HepG2 (cell line): ENCODE results near the gene BAHCC1. TPM values are rescaled to one million over a fixed set of nuclear protein-coding genes. Genes with fewer than 3 reads are reported as not detected.

ENCODE experiments used
- ATAC-seq: fragments of 200-7000 bp; cut with Tn5 transposase; 3 replicates; pipeline ENCODE4 v1.9.1; 2020; ENCODE audit warnings: mild to moderate bottlenecking, moderate library complexity
- BruUV-seq: library from RNA; stranded (reverse); fragments of 400-500 nt; replicated peaks from 2 replicates; lab custom pipeline; 2021; lab: Mats Ljungman, UMichigan
- CTCF ChIA-PET: fragments of 300-600 bp; formaldehyde crosslinking; extraction: SDS; loops from one replicate; lab custom pipeline; 2021; ENCODE audit warnings: low total read pairs, inconsistent platforms, low intra/inter-chr PET ratio; lab: Yijun Ruan, JAX
- POLR2A ChIA-PET: fragments of 350-600 bp; sonication (Branson Sonifier 250); formaldehyde crosslinking; loops from one replicate; lab custom pipeline; 2020; ENCODE audit warnings: antibody characterized with exemption, inconsistent platforms; lab: Yijun Ruan, JAX
- DNase-seq: peaks from one replicate; pipeline ENCODE4 v3.0.0-alpha.2; 2015; ENCODE audit warnings: low spot score
- FAIRE-seq: peaks from 3 replicates; lab custom pipeline; 2011; peaks lifted over from hg19 to GRCh38; lab: Jason Lieb, UNC
- H2AFZ ChIP-seq: one replicate; pipeline ENCODE4 v1.6.1; 2011; ENCODE audit warnings: low read length, inconsistent platforms
- H3K27ac ChIP-seq: fragments of 300-600 bp; 3 replicates; pipeline ENCODE4 v1.8.0; 2011; ENCODE audit warnings: mixed run types, mild to moderate bottlenecking, mixed read lengths, low read length, inconsistent platforms; ENCODE audit not compliant: insufficient read depth; ENCODE audit errors: extremely low read length
- H3K27me3 ChIP-seq, 2 experiments: fragments of 200-600 bp in 1 of 2; 2 replicates in 1 of 2; 3 replicates in 1 of 2; pipeline versions ENCODE4 v1.6.0 to v1.8.0; 2011; ENCODE audit warnings: low read length in 2 of 2, mild to moderate bottlenecking in 2 of 2, moderate library complexity in 2 of 2, inconsistent platforms in 1 of 2; ENCODE audit not compliant: insufficient read depth in 2 of 2, control insufficient read depth in 1 of 2
- H3K36me3 ChIP-seq, 2 experiments: fragments of 200-600 bp in 1 of 2; replicated peaks in 1 of 2; 2 replicates in 1 of 2; 3 replicates in 1 of 2; pipeline versions ENCODE4 v1.5.1 to v1.8.0; 2011; ENCODE audit warnings: low read length in 2 of 2, inconsistent platforms in 1 of 2; ENCODE audit not compliant: insufficient read depth in 2 of 2, control insufficient read depth in 1 of 2
- H3K4me1 ChIP-seq: 2 replicates; pipeline ENCODE4 v1.5.1; 2012; ENCODE audit warnings: low read length, inconsistent platforms; ENCODE audit not compliant: insufficient read depth
- H3K4me2 ChIP-seq: 2 replicates; pipeline ENCODE4 v1.6.0; 2011; ENCODE audit warnings: low read depth, low read length, inconsistent platforms
- H3K4me3 ChIP-seq, 3 experiments: fragments of 200-600 bp in 1 of 3; sonication (generic), shearing (Covaris generic) in 1 of 3; replicated peaks in 1 of 3; 2 replicates each; pipeline ENCODE4 v1.5.1; 2011 to 2016; ENCODE audit warnings: low read length in 3 of 3, inconsistent platforms in 2 of 3, low read depth in 2 of 3, mild to moderate bottlenecking in 2 of 3, control low read depth in 1 of 3, mixed read lengths in 1 of 3; ENCODE audit not compliant: insufficient read depth in 1 of 3
- H3K79me2 ChIP-seq: one replicate; pipeline ENCODE4 v1.6.1; 2011; ENCODE audit warnings: low read length, inconsistent platforms; ENCODE audit not compliant: insufficient read depth
- H3K9ac ChIP-seq: 2 replicates; pipeline ENCODE4 v1.6.0; 2011; ENCODE audit warnings: mild to moderate bottlenecking, low read depth, low read length, inconsistent platforms; ENCODE audit not compliant: insufficient read depth
- H3K9me3 ChIP-seq: 2 replicates; pipeline ENCODE4 v1.5.1; 2012; ENCODE audit warnings: mild to moderate bottlenecking, low read length
- H4K20me1 ChIP-seq: 2 replicates; pipeline ENCODE4 v1.6.0; 2011; ENCODE audit warnings: inconsistent platforms, mild to moderate bottlenecking, low read length, moderate library complexity; ENCODE audit not compliant: insufficient read depth
- CREB1 ChIP-seq, 2 experiments: fragments of 450-650 bp in 1 of 2; IDR thresholded peaks; 2 replicates each; pipeline ENCODE4 v1.6.1; 2016 to 2017; ENCODE audit warnings: control low read depth in 1 of 2, mild to moderate bottlenecking in 1 of 2, missing compliant biosample characterization in 1 of 2, missing genetic modification characterization in 1 of 2
- CTCF ChIP-seq: sonication (generic); formaldehyde crosslinking; IDR thresholded peaks from 2 replicates; pipeline ENCODE4 v1.5.0; 2020; ENCODE audit warnings: mild to moderate bottlenecking, missing genetic modification reagents, moderate library complexity
- GABPB1 ChIP-seq: IDR thresholded peaks from 2 replicates; pipeline ENCODE4 v1.6.1; 2016; ENCODE audit warnings: mild to moderate bottlenecking, missing genetic modification reagents, moderate library complexity, missing compliant biosample characterization
- GPN1 ChIP-seq: sonication (generic); formaldehyde crosslinking; IDR thresholded peaks from 2 replicates; pipeline ENCODE4 v1.5.1; 2020; ENCODE audit warnings: missing genetic modification reagents, borderline replicate concordance
- HNRNPK ChIP-seq: fragments of 200-400 bp; formaldehyde crosslinking; IDR thresholded peaks from 2 replicates; pipeline ENCODE4 v1.6.1; 2018; ENCODE audit warnings: low read length, low read depth, moderate library complexity, mild to moderate bottlenecking; ENCODE audit not compliant: poor library complexity, severe bottlenecking
- NCOA1 ChIP-seq: sonication (generic); formaldehyde crosslinking; IDR thresholded peaks from 2 replicates; pipeline ENCODE4 v1.9.0; 2021; ENCODE audit warnings: missing genetic modification reagents
- PCBP1 ChIP-seq: fragments of 200-400 bp; formaldehyde crosslinking; IDR thresholded peaks from 2 replicates; pipeline ENCODE4 v1.6.1; 2017; ENCODE audit warnings: mild to moderate bottlenecking, low read depth, low read length, borderline replicate concordance
- PHB2 ChIP-seq: fragments of 450-650 bp; IDR thresholded peaks from 2 replicates; pipeline ENCODE4 v1.6.1; 2018; ENCODE audit not compliant: partially characterized antibody
- STAG1 ChIP-seq: sonication (generic); formaldehyde crosslinking; IDR thresholded peaks from 2 replicates; pipeline ENCODE4 v1.4.0; 2020; ENCODE audit warnings: missing genetic modification reagents
- ZFP91 ChIP-seq: sonication (generic); formaldehyde crosslinking; IDR thresholded peaks from 2 replicates; pipeline ENCODE4 v1.9.0; 2022; ENCODE audit warnings: missing genetic modification reagents, mild to moderate bottlenecking, borderline replicate concordance
- ZNF687 ChIP-seq: sonication (generic); formaldehyde crosslinking; IDR thresholded peaks from 2 replicates; pipeline ENCODE4 v1.5.1; 2020; ENCODE audit warnings: mild to moderate bottlenecking, missing genetic modification reagents, moderate library complexity
- ZNF768 ChIP-seq: sonication (generic); formaldehyde crosslinking; IDR thresholded peaks from 2 replicates; pipeline ENCODE4 v1.4.0; 2020; ENCODE audit warnings: missing genetic modification reagents
- WGBS: methylation state at CpG from one replicate; pipeline ENCODE4 v1.1.6; 2017; ENCODE audit warnings: low lambda C conversion rate; 5-methylcytosine and 5-hydroxymethylcytosine counted together
- in situ Hi-C: cut with HindIII; loops from 2 replicates; pipeline ENCODE4 v1.10.0; 2017; ENCODE audit warnings: low pct_unique_long_range_greater_than_20kb; ENCODE audit not compliant: extremely low pct_ligation_motif_present
- intact Hi-C: fragments of 100-400 bp; cut with micrococcal nuclease; formaldehyde crosslinking; loops from one replicate; pipeline ENCODE4 v1.10.0; 2022; ENCODE audit not compliant: unreplicated experiment
- polyA plus RNA-seq, 8 experiments: library from polyadenylated mRNA; depleted of rRNA in 3 of 8; stranded (reverse) in 7 of 8; unstranded in 1 of 8; fragments of >200 nt; fragmentation: Illumina TruSeq in 4 of 8; extraction: Trizol in 4 of 8; gene quantifications; 2 replicates each; pipeline versions ENCODE4 v1.2.1 to v1.2.3, GENCODE V29; 2011 to 2016; ENCODE audit warnings: low read depth in 4 of 8, missing spikeins in 1 of 8, mixed read lengths in 1 of 8; ENCODE audit not compliant: insufficient read depth in 1 of 8
- total RNA-seq, 5 experiments: library from RNA; depleted of rRNA; stranded (reverse); fragments of >200 nt; fragmentation: Illumina TruSeq; extraction: Trizol; gene quantifications; 2 replicates each; pipeline ENCODE4 v1.2.3, GENCODE V29; 2016; ENCODE audit warnings: low read depth in 1 of 5

Gene BAHCC1
- total and polyA plus RNA-seq, 2 of the 13 experiments (the other 11 are each of a cell fraction or from before 2014, with no cell fraction given) = 1.4 to 1.7 TPM

GRCh38 chr17:81379523-81379942 lies 15.7 kb upstream of the BAHCC1 start:
- H4K20me1 ChIP-seq = no peaks in the 10 kb centered on the region
- no peak overlapping the region for H2AFZ ChIP-seq
- peak; percentile 47 for ATAC-seq
- no peaks in the 10 kb centered on the region for H3K9me3 ChIP-seq
- ChIA-PET POLR2A (no interaction called here), CTCF (no interaction called here)
- no TSS peak for BruUV-seq
- DNase-seq = no peak
- 12% methylated on average over 5 of the region's 17 CpGs for WGBS
- FAIRE-seq = no peak
- peaks cover 14 to 72% of the 10 kb centered on the region in 2 experiments for H3K27me3 ChIP-seq
- no peaks in the 10 kb centered on the region for H3K36me3 ChIP-seq
- peak overlapping the region in 1 of 3 experiments; percentile 10; a peak in 1 of 6 replicates for H3K4me3 ChIP-seq
- peak overlapping the region; percentile 39; the same call in 1 of the 2 replicates for H3K4me2 ChIP-seq
- peaks cover 3% of the 10 kb centered on the region; the same call in 1 of the 2 replicates for H3K4me1 ChIP-seq
- intact Hi-C loops (no loop called here), in situ Hi-C loops (no loop called here)
- no peaks in the 10 kb centered on the region for H3K79me2 ChIP-seq
- H3K27ac ChIP-seq = no peak overlapping the region
- H3K9ac ChIP-seq = no peak overlapping the region
- peak; percentile 41 for TF ChIP-seq CTCF (CRISPR knock-in tag)
- 0 out of 2 replicates have a peak, but pooled peaks have one; percentile 33 for TF ChIP-seq PCBP1
- no peak for TF ChIP-seq GPN1 (CRISPR knock-in tag)
- 0 out of 2 replicates have a peak, but pooled peaks have one; percentile 12 for TF ChIP-seq STAG1 (CRISPR knock-in tag)
- TF ChIP-seq HNRNPK = peak; percentile 74
- TF ChIP-seq ZNF768 (CRISPR knock-in tag) = peak; percentile 33; the same call in 1 of the 2 replicates
- no peak for TF ChIP-seq ZFP91 (CRISPR knock-in tag)
- peak; percentile 70 for TF ChIP-seq GABPB1 (CRISPR knock-in tag)
- no peak for TF ChIP-seq PHB2
- TF ChIP-seq CREB1 (IDR thresholded peaks at IDR 0.05) = peak; percentile 71
- TF ChIP-seq CREB1 (CRISPR knock-in tag; IDR thresholded peaks at IDR 0.05) = no peak
- no peak for TF ChIP-seq NCOA1 (CRISPR knock-in tag)
- peak; percentile 30 for TF ChIP-seq ZNF687 (CRISPR knock-in tag)
